H1 (cell line): ENCODE data around the gene RAD18. TPM values are rescaled to one million over a fixed set of nuclear protein-coding genes. Genes with fewer than 3 reads are reported as not detected.

ENCODE experiments used
- ATF2 ChIP-seq: IDR thresholded peaks from 2 replicates; pipeline ENCODE4 v1.6.1; 2012; ENCODE audit warnings: low read length, inconsistent platforms
- CHD1 ChIP-seq: IDR thresholded peaks from 2 replicates; pipeline ENCODE4 v1.6.1; 2012; ENCODE audit warnings: low read depth, low read length, improper control_type of control experiment
- CHD7 ChIP-seq: fragments of 300-600 bp; sonication (generic); IDR thresholded peaks from 2 replicates; pipeline ENCODE4 v1.7.1; 2012; ENCODE audit warnings: low read length, moderate library complexity, mild to moderate bottlenecking, inconsistent platforms; ENCODE audit not compliant: insufficient replicate concordance
- CTBP2 ChIP-seq: IDR thresholded peaks from 2 replicates; pipeline ENCODE4 v1.7.0; 2011; ENCODE audit warnings: borderline replicate concordance, mild to moderate bottlenecking, moderate library complexity, mixed read lengths, low read length; ENCODE audit not compliant: insufficient read depth, insufficient read length
- EP300 ChIP-seq, 2 experiments: IDR thresholded peaks; 1 replicate in 1 of 2; 2 replicates in 1 of 2; pipeline ENCODE4 v1.6.1; 2011 to 2012; ENCODE audit warnings: low read depth in 2 of 2, low read length in 2 of 2, mild to moderate bottlenecking in 2 of 2, borderline replicate concordance in 1 of 2, inconsistent platforms in 1 of 2, moderate library complexity in 1 of 2
- KDM4A ChIP-seq: IDR thresholded peaks from one replicate; pipeline ENCODE4 v1.7.1; 2012; ENCODE audit warnings: low read depth, mild to moderate bottlenecking, moderate library complexity, low read length, inconsistent platforms; ENCODE audit not compliant: severe bottlenecking
- RFX5 ChIP-seq: IDR thresholded peaks from 2 replicates; pipeline ENCODE4 v1.6.1; 2011; ENCODE audit warnings: low read depth, low read length, improper control_type of control experiment, borderline replicate concordance
- SUZ12 ChIP-seq: fragments of 200-600 bp; sonication (generic); IDR thresholded peaks from 2 replicates; pipeline ENCODE4 v1.6.1; 2012; ENCODE audit warnings: mild to moderate bottlenecking, inconsistent platforms, low read length, moderate library complexity, mixed read lengths
- TAF1 ChIP-seq: IDR thresholded peaks from 2 replicates; pipeline ENCODE4 v1.6.1; 2011; ENCODE audit warnings: mild to moderate bottlenecking, low read depth, low read length
- polyA plus RNA-seq, 7 experiments: library from polyadenylated mRNA; depleted of rRNA in 3 of 7; stranded (reverse) in 5 of 7; unstranded in 2 of 7; fragments of >200 nt in 5 of 7; fragments of 200-250 nt in 2 of 7; gene quantifications; 1 replicate in 5 of 7; 2 replicates in 1 of 7; 4 replicates in 1 of 7; pipeline versions ENCODE4 v1.2.1 to v1.2.3, GENCODE V29; 2011 to 2013; ENCODE audit warnings: missing spikeins in 2 of 7, mixed read lengths in 2 of 7
- total RNA-seq: library from RNA; stranded (reverse); fragmentation: NEBNext Ultra II Directional; extraction: Animal tissue kit (Norgen Biotek cat#: 25700); gene quantifications from 2 replicates; pipeline ENCODE4 v1.2.1, GENCODE V29; 2021

Gene RAD18
- total and polyA plus RNA-seq, 2 of the 8 experiments (the other 6 are each of a cell fraction or from before 2014, with no cell fraction given) = 13.0 to 23.2 TPM

GRCh38 chr3:8909160-8909559 is 54.1 kb downstream of the RAD18 start (continued):
- TF ChIP-seq CHD7 (no peak), SUZ12 (no peak), EP300 (IDR thresholded peaks at IDR 0.05; ENCODE audit: borderline replicate concordance in 1 of 2, low read depth in 2 of 2, low read length in 2 of 2) (no peak), ATF2 (no peak), KDM4A (no peak), RFX5 (no peak), TAF1 (no peak), CHD1 (no peak), CTBP2 (no peak)
